HG02642 (cell line): ENCODE results near the gene NPIPB8.
A peak's percentile ranks its signal among the peaks of the same experiment; 100 is the strongest.
"Not testable (repeated sequence)": the region's sequence is repeated elsewhere in the genome, so short reads cannot be mapped to it uniquely, and the experiment has no call there.

Experiments used
- ATAC-seq: cut with Tn5 transposase; IDR thresholded peaks from one replicate; pipeline ENCODE4 v1.9.1; 2021; ENCODE audit warnings: mild to moderate bottlenecking; ENCODE audit not compliant: unreplicated experiment, poor library complexity

NPIPB8 gene

DNA sequence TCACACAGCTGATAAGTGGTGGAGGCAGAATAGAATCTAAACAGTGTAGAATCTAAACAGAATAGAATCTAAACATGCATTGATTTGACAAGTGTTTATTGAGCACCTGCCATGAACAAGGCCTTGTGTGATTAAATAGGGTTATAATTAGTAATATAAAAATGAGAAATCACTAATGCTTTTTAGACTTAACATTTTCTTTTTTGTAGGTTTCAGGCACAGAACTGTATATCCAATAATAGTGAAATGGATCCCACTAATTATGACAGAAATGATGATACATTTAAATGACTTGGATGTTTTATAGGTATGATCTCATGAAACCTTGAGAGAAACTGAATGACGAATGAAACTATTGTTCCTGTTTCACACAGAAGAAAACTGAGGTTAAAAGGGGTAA is at the start of gene NPIPB8:
Gene NPIPB8, plus strand, starts transcription at position 301 of the 400 bp plus-strand sequence. CDS start 296 bp downstream, outside the sequence.
- ATAC-seq = not testable (repeated sequence)

- no peak for ATAC-seq
Observed at GRCh38 chr16:28589069-28589468, 48.8 kb upstream of the NPIPB8 start.

DNA sequence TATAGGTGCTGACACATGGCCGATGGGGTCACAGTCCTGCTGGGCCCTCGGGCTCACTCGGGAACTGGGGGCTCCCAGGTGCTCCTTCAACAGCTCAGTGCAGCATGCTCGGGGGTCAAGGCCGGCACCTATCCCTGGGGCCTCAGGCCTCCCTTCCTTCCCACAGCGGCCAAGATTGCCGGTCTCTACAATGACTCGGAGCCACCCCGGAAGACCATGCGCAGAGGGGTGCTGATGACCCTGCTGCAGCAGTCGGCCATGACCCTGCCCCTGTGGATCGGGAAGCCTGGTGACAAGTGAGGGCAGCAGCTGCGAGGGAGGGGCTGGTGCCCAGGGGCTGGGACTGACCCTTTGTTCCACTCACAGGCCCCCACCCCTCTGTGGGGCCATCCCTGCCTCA is 47.9 kb upstream of the NPIPB8 start:
- no peak for ATAC-seq

GRCh38 chr16:28590384-28591340 is 47.2 kb upstream of the NPIPB8 start:
- ATAC-seq = no peak

DNA sequence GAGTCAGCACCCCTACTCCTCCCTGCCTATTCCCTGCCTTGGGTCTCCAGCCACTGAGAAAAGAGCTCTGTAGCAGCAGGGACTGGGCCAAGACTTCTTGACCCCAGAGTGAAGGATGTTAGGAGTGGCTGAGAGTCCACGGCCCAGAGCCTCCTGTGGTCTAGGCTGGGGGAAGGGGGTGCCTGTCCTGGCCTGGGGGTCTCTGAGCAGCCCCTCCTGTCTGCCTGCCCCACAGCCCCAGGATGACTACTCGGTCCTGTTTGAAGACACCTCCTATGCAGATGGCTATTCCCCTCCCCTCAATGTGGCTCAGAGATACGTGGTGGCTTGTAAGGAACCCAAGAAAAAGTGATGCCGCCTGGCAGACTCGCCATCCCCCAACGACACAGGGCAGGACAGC is 46.5 kb upstream of the NPIPB8 start:
- no peak for ATAC-seq

GRCh38 chr16:28592511-28592910 is 45.4 kb upstream of the NPIPB8 start:
- ATAC-seq = no peak

- no peak for ATAC-seq
Observed at GRCh38 chr16:28592979-28593553, 44.8 kb upstream of the NPIPB8 start.

GRCh38 chr16:28595451-28595850 is 42.4 kb upstream of the NPIPB8 start:
- ATAC-seq = not testable (repeated sequence)

GRCh38 chr16:28596115-28596630 is 41.7 kb upstream of the NPIPB8 start:
- no peak for ATAC-seq

DNA sequence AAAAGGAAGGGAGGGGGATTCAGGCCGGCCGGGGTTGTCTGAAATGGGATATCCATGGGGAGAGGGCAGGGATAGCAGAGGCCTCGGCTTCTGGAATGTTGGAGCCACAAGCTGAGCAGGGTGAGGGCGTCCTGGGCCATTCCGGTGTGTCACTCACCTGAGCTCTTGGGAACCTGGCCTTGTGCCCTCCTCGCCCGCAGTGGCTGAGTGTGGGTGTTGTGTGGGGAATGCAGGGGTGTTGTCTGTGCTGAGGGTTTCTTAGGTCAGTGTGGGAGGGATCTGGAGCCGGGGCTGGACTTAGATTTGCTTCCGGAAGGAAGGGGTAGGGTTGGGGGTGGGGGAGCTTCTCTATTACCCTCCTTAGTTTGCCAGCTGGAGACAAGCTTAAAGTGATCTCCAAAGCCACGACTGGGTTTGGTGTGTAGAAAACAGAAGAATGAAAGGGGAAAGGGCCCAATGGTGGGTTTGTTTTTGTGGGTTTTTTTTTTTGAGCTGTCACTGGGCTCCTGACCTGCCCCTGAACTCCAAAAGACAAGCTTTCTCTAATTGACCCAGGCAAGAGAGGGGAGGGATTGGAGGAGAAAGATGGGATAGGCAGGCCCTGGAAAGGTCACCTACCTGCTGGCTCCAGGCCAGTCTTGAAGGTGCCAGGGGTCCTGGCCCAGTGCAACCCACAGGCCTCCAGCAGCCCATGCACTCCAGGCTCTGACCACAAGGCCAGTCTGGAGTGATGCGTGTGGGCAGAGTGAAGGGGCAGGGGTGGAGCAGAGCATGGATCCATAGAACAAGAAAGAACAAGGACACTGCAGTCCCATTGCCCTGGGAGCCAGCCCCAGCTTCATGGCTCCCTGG is 40.8 kb upstream of the NPIPB8 start, which contains the start of gene SULT1A2:
Gene SULT1A2, minus strand, starts transcription at position 211 of the 852 bp plus-strand sequence. CDS start 1,120 bp downstream, outside the sequence.
- no peak for ATAC-seq

DNA sequence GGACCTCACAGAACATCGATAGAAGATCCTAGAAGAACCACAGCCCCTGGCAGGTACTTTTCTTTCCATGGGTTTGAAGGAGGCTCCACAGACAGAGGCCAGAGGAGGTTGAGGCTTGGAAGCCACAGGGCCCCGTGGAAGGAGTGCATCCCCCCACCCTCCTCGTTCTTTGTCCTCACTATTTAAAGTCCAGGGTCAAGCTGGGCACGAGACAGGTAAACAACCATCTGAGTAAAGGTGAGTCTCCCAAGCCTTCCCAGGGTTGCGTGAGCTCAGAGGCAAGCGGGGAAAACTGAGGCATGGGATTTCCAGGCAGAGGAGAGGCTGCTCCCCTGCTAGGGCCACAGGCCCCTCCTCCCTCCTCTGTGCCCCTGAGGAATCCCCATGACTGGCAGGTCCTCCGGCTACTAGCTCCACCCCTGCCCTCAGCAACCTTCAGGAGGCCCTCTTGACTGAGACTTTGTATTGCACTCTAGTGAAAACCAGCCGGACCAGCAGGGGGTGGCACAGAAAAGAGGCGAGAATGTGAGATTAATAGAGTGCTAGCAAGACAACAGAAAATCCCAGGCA is 40.1 kb upstream of the NPIPB8 start:
- ATAC-seq = no peak

- peak; percentile 62 for ATAC-seq
Observed at GRCh38 chr16:28599377-28600285, 38.2 kb upstream of the NPIPB8 start.

GRCh38 chr16:28600965-28601364 is 36.9 kb upstream of the NPIPB8 start:
- not testable (repeated sequence) for ATAC-seq

DNA sequence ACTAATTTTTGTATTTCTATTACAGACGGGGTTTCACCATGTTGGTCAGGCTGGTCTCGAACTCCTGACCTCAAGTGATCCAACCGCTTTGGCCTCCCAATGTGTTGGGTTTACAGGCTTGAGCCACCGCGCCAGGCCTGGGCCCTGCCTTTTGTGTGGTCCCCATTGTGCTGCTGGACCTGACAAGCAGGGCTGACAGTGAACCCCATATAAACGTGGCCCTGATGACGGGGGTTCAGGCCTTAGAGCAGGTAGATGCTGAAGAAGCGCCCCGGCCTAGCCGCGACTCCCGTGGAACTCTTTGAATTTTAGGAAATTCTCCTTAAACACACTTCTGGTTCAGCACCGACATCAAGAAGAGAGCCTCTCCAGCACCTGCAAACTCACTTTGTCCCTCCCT is 36.3 kb upstream of the NPIPB8 start:
- not testable (repeated sequence) for ATAC-seq

DNA sequence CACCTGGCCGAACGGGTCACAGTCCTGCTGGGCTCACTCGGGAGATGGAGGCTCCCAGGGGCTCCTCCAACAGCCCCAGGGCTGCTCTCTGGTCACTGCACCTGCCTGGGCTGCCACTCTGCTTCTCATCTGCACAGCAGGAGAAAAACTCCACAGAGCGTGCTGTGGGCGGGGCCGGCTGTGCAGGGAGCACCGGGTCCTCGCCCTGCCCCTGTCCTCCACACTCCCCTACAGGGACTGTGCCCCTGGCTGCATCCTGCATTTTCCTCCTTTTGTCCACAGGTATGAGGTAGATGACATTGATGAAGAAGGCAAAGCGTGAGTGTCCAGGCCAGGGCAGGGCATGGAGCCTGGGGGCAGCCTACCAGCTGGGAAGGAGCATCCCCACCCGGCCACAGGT is 35.8 kb upstream of the NPIPB8 start:
- not testable (repeated sequence) for ATAC-seq

DNA sequence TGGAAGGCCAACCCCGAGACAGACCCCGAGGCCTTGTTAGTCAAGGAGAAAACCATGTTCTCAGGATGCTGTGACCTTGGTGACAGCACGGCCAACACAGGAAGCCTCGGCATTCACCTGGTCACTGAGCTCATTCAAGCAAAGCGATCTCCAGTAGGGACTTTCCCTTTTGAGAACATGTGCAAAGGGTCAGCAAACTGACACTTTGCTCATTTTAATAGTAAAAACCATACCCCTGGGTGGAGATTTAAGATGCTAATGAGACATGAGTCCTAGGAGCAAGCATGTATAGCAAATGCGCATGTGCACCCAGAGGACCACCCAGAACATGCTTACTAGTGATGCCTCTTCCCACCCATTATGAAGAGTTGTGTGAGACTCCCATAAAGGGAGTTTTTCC is 35.3 kb upstream of the NPIPB8 start:
- no peak for ATAC-seq

GRCh38 chr16:28603381-28604185 is 34.3 kb upstream of the NPIPB8 start:
- no peak for ATAC-seq

DNA sequence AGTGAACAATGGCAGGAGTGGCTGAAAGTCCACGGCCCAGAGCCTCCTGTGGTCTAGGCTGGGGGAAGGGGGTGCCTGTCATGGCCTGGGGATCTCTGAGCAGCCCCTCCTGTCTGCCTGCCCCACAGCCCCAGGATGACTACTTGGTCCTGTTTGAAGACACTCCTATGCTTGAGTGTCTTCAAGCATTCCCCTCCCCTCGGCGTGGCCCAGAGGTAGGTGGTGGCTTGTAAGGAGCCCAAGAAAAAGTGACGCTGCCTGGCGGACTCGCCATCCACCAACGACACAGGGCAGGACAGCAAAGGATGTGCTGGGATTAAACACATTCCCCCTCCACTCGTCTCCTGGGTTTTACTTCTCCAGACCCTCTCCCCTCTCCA is 33.7 kb upstream of the NPIPB8 start:
- no peak for ATAC-seq
